Astrocyte of the hippocampus (primary cell): ENCODE data around the gene CHCHD5.
"Not testable (repeated sequence)": the region's sequence is repeated elsewhere in the genome, so short reads cannot be mapped to it uniquely, and the experiment has no call there.

Experiments
- DNase-seq: peaks from one replicate; pipeline ENCODE4 v3.0.0; 2011; ENCODE audit warnings: low read depth, low spot score

The CHCHD5 gene, protein sequence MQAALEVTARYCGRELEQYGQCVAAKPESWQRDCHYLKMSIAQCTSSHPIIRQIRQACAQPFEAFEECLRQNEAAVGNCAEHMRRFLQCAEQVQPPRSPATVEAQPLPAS

DNA sequence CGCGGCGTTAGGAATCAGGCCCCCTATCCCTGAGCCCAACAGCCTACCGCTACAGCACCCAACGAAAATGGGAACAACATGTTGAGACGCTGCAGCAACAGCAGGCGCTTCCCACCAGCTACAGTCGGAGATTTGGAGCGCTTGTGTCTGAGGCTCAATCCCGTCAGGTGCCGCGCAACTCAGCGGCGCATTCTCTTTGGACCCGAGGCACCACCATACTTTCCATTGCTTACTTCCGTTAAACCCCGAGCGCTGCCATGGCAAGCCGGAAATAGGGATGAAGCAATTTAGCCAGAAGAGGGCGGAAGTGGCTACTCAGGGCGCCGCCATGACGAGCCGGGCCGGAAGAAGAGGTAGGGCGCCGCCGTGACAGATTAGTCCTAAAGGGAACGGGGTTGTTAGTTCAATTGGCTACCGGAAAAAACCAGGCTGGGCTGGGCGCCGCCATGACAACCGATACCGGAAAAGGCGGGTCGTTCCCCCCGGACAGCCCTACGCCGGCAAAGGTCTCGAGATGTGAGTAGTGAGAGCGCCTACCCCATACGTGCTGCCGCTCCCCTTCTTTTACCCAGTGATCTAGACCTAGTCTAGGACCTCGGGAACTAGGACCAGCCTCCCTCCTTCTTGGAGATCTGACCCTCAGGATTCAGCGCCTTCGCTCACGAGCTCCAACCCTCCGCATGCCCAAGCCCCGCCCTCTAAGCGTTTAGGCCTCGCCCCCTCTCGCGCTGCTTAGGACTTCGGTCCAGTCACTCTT lies at the start of gene CHCHD5:
Gene CHCHD5 (plus strand): TSS at position 476 of the 757 bp plus-strand sequence. CDS start 39 bp downstream, at position 515.
- DNase-seq: peak; percentile 97

DNA sequence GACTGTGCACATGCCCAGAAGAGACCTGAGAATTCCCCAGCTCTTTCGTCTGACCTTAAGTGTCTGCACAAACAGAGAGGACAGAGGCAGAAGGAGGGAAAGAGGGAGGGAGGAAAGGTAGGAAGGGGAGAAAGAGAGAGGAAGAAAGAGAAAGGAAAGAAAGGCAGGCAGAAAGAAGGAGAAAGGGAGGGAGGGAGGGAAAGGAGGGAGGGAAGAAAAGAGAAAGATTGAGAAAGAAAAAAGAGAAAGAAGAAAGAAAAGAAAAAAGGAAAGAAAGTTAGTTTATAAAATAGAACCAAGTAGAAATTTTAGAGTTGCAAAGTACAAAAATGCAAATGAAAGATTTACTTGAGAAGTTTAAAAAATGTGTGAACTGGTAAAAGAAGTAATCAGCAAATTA lies 49.6 kb upstream of the CHCHD5 start:
- no peak for DNase-seq

DNA sequence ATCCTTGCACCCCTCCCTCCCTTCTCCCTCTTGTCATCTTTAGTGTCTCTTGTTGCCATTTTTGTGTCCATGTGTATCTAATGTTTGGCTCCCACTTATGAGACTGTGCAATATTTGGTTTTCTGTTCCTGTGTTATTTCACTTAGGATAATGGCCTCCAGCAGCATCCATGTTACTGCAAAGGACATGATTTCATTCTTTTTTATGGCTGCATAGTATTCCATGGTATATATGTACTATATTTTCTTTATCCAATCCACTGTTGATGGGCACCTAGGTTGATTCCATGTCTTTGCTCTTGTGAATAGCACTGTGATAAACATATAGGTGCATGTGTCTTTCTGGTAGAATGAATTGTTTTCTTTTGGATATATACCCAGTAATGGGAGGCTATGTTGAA lies 47.7 kb upstream of the CHCHD5 start:
- not testable (repeated sequence) for DNase-seq

DNA sequence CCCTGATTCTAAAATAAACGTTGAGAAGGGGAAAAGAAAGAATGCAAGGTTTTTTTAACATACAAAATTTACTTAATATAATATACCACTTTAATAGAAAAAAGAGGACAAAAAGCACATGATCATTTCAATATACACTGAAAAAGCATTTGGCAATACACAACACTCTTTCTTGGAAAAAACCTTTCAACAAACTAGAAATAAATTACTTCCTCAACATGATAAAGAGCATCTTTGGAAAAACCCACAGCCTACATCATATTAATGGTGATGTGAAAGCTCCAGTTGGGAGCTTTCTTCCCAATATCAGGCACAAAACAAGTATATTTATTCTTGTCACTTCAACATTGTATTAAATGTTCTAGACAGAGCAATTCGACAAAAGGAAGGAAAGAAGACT lies 45.1 kb upstream of the CHCHD5 start:
- no peak for DNase-seq

DNA sequence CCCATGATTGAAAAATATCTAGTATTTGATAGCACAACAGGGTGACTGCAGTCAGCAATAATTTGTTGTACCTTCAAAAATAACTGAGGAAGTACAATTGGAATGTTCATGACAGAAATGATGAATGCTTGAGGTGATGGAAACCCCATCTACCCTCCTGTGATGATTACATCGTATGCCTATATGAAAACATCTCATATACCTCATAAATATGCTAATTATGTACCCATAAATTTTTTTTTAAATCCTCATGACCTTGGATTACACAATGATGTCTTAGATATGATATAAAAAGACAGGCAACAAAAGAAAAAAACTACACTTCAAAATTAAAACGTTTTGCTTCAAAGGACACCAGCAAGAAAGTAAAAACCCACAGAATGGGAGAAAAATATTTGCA lies 43.5 kb upstream of the CHCHD5 start:
- DNase-seq: no peak

DNA sequence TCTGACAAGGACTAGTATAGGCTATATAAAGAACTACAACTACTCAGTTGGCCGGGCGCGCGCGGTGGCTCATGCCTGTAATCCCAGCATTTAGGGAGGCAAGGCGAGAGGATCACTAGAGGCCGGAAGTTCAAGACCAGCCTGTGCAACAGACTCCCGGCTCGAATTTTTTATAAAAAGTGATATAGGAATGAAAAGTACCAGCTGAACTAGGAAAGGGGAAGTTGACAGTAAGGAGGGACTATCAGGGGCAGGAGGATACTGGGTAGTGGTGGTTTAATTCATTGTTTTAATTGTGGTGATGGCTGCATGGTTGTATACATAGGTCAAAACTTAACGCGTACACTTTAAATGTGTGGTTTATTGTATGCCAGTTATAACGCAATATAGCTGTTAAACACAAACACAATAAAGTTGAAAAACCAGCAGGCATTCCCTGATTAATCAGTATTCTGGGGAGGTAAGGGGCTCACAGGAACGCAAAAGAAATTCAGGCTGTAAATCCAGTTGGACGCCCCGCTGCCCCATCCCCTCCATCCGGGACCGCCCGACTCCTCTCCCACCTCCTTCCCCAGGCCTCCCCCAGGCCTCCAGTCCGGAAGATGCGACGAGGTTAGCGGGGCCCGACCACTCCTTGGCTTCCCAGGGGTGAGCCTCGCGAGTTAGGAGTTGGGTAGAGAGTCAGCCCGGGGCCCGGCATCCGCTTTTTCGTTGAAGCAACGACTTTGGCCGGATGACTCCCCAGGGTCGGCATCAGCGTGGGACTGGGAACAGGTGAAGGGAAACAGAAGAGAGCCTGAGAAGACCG lies 42.9 kb upstream of the CHCHD5 start:
- peak; percentile 85 for DNase-seq

DNA sequence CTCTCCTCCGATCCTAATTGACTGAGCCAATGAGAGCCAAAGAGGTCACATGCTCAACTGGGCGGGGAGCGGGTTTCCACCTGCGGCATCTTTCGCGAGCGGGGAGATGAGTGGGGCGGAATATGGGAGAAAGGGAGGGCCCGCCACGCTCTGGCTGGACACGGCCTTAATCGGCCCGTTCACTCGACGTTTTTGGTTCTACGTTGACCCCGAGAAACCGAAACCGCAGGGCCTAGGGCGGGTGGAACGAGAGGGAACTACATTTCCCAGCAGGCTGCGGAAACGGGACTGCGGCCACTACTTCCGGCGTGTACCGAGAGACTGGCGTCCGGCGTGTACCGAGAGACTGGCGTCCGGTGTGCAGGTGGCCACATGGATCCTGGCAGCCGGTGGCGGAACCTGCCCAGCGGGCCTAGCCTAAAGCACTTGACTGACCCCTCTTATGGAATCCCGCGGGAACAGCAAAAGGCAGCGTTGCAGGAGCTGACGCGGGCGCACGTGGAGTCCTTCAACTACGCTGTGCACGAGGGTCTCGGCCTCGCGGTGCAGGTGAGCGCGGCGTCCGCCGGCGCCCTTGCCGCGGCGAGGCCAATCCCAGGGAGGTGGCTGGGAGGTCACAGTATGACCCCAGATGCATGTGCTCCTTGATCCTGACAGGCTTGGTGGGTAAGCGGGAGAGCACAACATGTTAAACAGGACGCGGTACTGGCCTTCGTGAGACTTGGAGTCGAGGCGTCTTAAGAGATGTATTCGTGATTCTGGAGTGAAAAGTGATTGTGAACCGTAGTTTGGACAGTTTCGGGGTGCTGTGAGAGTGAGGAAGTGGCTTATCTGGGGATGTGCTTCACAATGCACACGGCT lies 42.1 kb upstream of the CHCHD5 start, which contains the start of gene POLR1B:
Gene POLR1B (plus strand): TSS at position 343 of the 861 bp plus-strand sequence. CDS start 30 bp downstream, at position 373.
- DNase-seq: peak; percentile 90

DNA sequence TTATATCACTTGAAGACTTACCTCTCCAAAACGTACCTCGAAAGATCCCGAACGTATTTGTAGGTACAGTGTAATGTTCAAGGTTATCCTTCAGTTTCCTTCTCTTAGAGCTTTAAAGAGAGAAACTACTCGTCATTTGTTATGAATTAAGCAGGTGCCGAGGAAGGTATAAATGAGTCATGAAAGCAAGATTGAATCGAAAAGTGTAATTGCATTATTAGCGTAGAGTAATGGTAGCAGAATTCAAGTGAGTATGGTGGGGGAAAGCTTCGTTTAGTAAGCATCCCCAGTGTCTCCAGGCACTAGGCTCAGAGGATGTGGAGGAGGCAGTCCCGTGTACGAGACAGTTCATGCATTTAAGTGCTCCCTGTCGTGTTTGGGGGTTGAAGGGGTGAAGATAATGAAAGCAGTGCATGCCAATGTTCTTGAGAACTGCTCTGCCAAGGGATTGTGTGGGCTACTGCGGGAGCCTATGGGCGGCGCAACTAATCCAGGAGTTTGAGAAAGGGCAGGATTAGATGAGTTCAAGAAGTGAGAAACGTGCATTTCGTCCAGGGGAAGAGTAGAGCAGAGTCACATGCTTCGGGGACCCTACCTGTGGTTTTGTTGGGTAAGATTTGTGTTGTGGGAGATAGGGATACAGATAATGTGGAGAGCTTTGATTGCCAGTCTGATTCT lies 41.3 kb upstream of the CHCHD5 start:
- DNase-seq: peak; percentile 33

DNA sequence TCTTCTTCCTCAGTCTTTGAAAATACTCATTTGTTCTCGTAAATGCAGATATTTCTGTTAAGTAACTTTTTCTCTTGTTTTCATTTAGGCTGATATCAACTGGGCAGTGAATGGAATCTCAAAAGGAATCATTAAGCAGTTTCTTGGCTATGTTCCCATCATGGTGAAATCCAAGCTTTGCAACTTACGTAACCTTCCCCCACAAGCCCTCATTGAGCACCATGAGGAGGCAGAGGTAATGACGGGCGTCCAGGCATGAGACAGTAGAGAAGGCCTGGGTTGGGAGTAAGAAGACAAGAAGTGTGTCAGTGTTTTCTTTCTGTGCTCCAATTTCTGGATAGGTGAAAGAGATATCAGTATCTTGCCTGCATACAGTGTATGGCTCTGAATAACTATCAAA lies 37.1 kb upstream of the CHCHD5 start:
- DNase-seq: peak; percentile 47

DNA sequence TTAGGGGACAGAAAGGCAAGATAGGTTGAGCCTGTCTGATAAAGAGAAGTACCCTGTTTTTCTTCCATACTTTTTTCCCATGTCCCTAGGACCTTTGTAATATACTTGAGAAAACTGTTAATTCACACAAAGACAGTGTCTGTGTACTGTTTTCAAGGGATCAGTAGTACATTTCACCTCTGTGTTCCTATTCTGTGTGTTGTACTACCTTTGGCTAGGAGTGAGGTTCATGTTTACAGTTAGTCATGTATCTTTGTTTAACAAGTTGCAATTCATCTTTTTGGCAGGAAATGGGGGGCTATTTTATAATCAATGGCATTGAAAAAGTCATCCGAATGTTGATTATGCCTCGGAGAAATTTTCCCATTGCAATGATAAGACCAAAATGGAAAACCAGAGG lies 35.4 kb upstream of the CHCHD5 start:
- no peak for DNase-seq

DNA sequence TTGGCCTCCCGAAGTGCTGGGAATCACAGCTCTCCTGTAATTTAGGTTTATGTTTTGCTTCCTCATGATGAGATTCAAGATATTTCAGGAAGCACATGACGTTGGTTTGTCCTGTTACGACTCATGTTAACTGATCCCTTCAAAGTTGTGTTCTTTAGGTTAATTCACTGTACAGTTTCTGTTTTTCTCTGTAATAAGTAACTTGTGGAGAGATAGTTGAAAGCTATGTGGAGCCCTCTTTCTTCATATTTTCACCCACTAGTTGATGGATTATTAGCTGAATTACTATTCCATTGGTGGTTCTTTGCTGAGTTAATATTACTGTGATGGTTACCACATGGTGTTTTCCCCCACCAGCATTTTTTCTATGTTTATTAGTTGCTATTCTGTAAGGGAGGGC lies 18.3 kb upstream of the CHCHD5 start:
- DNase-seq: no peak

DNA sequence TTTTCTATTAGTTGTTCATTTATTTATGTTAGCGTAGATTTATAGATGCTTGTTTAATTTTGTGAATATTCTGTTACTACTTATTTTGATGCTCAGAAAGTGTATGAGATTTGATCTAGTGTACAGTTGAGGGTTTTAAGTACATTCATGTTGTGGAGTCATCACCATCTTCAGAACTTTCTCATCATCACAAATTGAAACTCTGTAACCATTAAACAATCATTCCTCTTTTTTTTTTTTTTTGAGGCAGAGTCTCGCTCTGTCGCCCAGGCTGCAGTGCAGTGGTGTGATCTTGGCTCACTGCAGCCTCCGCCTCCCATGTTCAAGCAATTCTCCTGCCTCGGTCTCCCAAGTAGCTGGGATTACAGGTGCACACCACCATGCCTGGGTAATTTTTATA lies 17.9 kb upstream of the CHCHD5 start:
- not testable (repeated sequence) for DNase-seq

DNA sequence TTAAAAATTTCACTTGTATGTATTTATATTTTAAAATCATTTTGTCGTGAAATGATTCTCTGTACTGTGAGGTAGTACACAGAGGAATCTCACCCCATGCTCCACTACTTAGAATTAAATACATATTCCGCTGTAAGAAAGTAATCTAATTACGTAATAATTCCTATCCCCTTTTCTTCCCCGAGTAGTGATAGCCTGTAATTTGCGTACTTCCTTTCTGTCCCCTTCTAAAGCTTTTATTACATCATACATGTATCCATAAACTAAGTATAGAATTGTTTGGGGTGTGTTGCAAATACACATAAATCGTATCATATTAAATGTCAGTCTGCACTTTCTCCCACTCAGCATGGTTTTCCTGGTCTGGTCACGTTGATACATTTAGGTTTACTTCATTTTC lies 12.4 kb upstream of the CHCHD5 start:
- no peak for DNase-seq

DNA sequence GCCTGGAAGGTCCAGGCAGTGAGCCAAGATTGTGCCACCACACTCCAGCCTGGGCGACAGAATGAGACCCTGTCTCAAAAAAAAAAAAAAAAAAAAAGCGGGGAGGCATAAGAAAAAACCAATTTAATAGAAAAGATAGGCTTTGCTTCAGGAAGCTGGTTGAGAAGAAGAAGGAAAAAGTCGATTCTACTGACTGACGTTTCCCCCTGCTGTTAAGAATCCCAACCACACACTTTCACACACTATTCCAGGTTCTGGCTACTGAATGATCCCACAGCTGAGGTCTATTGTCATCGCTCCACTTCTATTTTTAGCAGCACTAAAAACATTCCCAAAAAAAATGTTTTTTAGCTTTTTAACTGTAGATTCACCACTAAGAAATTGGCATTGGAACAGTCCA lies 6.7 kb upstream of the CHCHD5 start:
- DNase-seq: peak; percentile 59

DNA sequence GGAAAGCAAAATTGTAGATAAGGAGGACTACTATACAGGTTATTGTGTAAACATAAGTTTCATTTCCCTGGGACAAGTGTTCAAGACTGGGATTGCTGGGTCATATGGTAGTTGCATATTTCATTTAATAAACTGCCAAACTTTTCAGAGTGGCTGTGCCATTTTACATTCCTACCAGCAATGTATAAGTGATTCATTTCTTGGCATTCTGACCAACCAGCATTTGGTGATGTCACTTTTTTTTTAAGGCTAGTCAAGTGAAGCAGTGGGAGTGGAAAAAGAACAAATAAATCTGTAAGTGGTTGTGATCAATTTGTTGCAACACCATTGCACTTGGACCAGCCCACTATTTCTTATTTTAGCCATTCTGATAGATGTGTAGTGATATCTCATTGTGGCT lies 5.2 kb upstream of the CHCHD5 start:
- DNase-seq: peak; percentile 85

DNA sequence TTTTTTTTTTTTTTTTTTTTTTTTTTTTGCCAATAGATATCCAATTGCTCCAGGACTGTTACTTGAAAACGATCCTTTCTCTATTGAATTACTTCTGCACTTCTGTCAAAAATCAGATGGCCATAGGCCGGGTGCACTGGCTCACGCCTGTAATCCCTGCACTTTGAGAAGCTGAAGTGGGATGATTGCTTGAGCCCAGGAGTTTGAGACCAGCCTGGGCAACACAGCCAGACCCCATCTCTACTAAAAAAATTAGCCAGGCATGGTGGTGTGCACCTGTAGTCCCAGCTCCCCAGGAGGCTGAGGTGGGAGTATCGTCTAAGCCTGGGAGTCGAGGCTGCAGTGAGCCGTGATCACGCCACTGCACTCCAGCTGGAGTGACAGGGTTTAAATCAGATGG lies 4.3 kb upstream of the CHCHD5 start:
- no peak for DNase-seq

DNA sequence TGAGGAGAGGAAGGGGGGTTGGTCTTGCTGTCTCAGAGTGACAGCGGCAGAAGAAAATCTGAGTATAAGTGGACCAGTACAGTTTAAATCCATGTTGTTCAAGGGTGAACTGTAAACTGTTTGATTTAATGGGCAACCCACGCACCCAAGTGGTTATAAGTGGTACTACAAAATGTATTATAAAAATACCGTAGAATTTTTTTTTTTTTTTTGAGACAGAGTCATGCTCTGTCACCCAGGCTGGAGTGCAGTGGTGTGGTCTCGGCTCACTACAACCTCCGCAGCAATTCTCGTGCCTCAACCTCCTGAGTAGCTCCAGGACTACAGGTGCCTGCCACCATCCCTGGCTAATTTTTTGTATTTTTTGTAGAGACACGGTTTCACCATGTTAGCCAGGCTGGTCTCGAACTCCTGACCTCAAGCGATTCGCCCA lies 2.1 kb upstream of the CHCHD5 start:
- peak; percentile 70 for DNase-seq

DNA sequence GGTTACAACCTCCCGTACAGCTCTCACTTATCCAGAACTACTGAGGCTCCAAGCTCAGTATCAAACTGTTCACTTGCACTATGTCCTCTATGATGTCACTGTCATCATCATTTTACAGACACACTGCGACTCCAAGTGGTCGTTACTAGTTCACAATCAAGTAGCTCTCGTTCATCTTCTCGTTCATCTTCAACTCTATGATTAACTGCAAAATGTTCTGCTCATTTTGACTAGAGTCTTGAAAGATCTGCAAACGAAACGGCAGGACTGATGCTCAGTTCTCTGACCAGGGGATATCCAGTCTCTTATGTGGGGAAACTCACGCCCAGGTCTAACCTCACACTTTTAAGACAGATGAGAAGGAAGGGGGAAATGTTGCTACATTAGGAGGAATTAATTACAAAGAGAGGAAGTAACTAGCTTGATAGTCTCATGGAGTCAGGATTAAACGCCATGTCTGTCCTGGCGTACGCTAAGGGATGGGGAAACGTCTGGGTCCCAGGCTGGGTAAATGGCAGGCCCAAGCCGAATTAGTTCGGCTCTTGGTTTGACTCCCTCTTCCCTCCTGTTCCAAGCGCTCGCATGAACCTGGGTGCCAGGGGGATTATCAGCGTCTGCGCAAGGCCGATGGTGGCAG lies 794 bp upstream of the CHCHD5 start:
- DNase-seq: no peak

DNA sequence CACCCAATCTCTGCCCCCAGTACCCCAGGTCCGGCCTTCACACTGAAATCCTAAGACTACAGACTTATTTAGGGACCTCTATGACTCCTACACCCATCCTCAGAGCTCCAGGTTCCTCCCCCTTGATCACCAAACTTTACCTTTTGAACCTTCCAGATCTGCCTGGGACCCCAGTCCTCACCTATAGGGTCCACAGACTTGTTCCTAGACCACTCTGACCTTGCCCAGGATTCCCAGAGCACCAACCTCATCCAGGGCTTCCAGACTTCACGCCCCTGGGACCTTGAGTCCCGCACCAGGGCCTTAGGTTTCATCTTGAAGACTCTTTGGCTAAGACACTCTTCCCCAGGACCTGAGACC lies 462 bp downstream of the CHCHD5 start:
- no peak for DNase-seq

DNA sequence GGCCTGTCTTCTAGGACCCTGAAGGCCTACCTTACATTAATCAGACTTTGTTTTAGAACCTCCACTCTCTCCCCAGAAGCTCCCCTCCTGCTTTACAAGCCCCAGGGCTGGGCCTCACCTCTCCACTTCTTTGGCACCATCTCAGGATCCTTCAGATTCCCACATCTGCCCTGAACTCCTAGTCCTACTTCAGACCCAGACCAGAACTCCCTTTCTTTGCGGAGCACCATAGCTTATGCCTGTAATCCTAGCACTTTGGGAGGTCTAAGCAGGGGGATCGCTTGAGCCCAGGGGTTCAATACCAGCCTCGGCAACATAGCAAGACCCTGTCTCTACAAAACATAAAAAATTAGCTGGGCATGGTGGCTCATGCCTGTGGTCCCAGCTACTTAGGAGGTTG lies 991 bp downstream of the CHCHD5 start:
- DNase-seq: no peak
